ENCODE measurements around the gene PRRC2B. TPM values are rescaled to one million over a fixed set of nuclear protein-coding genes. Genes with fewer than 3 reads are reported as not detected.
A peak's percentile ranks its signal among the peaks of the same experiment; 100 is the strongest.

PRRC2B gene
- total and polyA plus RNA-seq, 10 donors = 23.3 to 235 (median 180) TPM

GRCh38 chr9:131433302-131433854 is 39.5 kb downstream of the PRRC2B start:
- Histone ChIP-seq H3K27ac (peak overlapping the region in 2 of 8 donors; percentile 5 to 33), H3K36me3 (peaks cover 3 to 87% (median 64%) of the 10 kb centered on the region in 6 donors), H3K27me3 (replicated peaks in 1 of 7) (no peaks in the 10 kb centered on the region), H3K4me3 (no peak overlapping the region), H3K4me1 (peaks cover 2 to 47% (median 26%) of the 10 kb centered on the region in 6 donors), H3K9me3 (no peaks in the 10 kb centered on the region)
- peak; percentile 45 for DNase-seq
- WGBS, 5 donors = 58 to 93% (median 89%) methylated on average over 3 of the region's 3 CpGs
- TF ChIP-seq POLR2AphosphoS5 (IDR thresholded peaks at IDR 0.05) (peak in 1 of 3 donors; percentile 24), CTCF (IDR thresholded peaks at IDR 0.05 in 8 of 11, conservative IDR thresholded peaks at IDR 0.05 in 3 of 11) (no peak)
- intact Hi-C loops (cut with DNase I; ENCODE audit: low total_unique reads) = no loop called here

- Histone ChIP-seq H3K4me1 (peaks cover 2 to 34% (median 16%) of the 10 kb centered on the region in 6 donors), H3K9me3 (no peaks in the 10 kb centered on the region), H3K36me3 (peaks cover 3 to 100% (median 77%) of the 10 kb centered on the region in 6 donors), H3K27ac (no peak overlapping the region), H3K27me3 (replicated peaks in 1 of 7) (no peaks in the 10 kb centered on the region), H3K4me3 (no peak overlapping the region)
- 88 to 94% (median 91%) methylated on average over 7 of the region's 7 CpGs for WGBS, 5 donors
- TF ChIP-seq POLR2A (IDR thresholded peaks at IDR 0.05) (no peak), CTCF (IDR thresholded peaks at IDR 0.05 in 8 of 11, conservative IDR thresholded peaks at IDR 0.05 in 3 of 11) (no peak), POLR2AphosphoS5 (IDR thresholded peaks at IDR 0.05) (no peak)
- intact Hi-C loops (cut with DNase I; ENCODE audit: low total_unique reads) = no loop called here
- peak; percentile 2 for DNase-seq
These were observed 40.8 kb downstream of the PRRC2B start for GRCh38 chr9:131434673-131435072.

- H3K36me3 ChIP-seq = peaks cover 3 to 100% (median 84%) of the 10 kb centered on the region in 6 donors
- no peaks in the 10 kb centered on the region for H3K27me3 ChIP-seq (replicated peaks in 1 of 7)
- intact Hi-C loops (cut with DNase I; ENCODE audit: low total_unique reads) = no loop called here
- H3K27ac ChIP-seq = no peak overlapping the region
- DNase-seq = peak; percentile 51
- no peaks in the 10 kb centered on the region for H3K9me3 ChIP-seq
- peaks cover 2 to 39% (median 21%) of the 10 kb centered on the region in 6 donors for H3K4me1 ChIP-seq
- H3K4me3 ChIP-seq = no peak overlapping the region
- WGBS, 5 donors = 79 to 90% (median 87%) methylated on average over 12 of the region's 12 CpGs
- TF ChIP-seq POLR2AphosphoS5 (IDR thresholded peaks at IDR 0.05) (peak in 1 of 3 donors; percentile 53), CTCF (IDR thresholded peaks at IDR 0.05 in 8 of 11, conservative IDR thresholded peaks at IDR 0.05 in 3 of 11) (no peak), POLR2A (IDR thresholded peaks at IDR 0.05) (no peak)
These were observed 42.5 kb downstream of the PRRC2B start for GRCh38 chr9:131436376-131436775.

GRCh38 chr9:131436865-131437271 is 43.0 kb downstream of the PRRC2B start:
- Histone ChIP-seq H3K27ac (no peak overlapping the region), H3K4me3 (no peak overlapping the region), H3K4me1 (peaks cover 2 to 44% (median 24%) of the 10 kb centered on the region in 6 donors), H3K9me3 (no peaks in the 10 kb centered on the region), H3K36me3 (peaks cover 3 to 100% (median 85%) of the 10 kb centered on the region in 6 donors), H3K27me3 (replicated peaks in 1 of 7) (no peaks in the 10 kb centered on the region)
- 84 to 90% (median 86%) methylated on average over 8 of the region's 8 CpGs for WGBS, 5 donors
- intact Hi-C loops (cut with DNase I; ENCODE audit: low total_unique reads) = no loop called here
- peak; percentile 7 for DNase-seq
- no peak for TF ChIP-seq POLR2A (IDR thresholded peaks at IDR 0.05)
- TF ChIP-seq CTCF (IDR thresholded peaks at IDR 0.05 in 8 of 11, conservative IDR thresholded peaks at IDR 0.05 in 3 of 11) = no peak
- TF ChIP-seq POLR2AphosphoS5 (IDR thresholded peaks at IDR 0.05) = no peak

Measured in spleen (tissue), 11 donors.